Lung (tissue), 12 donors: Measurements from ENCODE around the gene BORCS5. TPM values are rescaled to one million over a fixed set of nuclear protein-coding genes. Genes with fewer than 3 reads are reported as not detected.

Source experiments
- ATAC-seq: fragments of 200-7000 bp; cut with Tn5 transposase; one replicate; pipeline ENCODE4 v1.9.1; 2020; ENCODE audit warnings: moderate number of reproducible peaks; ENCODE audit not compliant: insufficient read depth, low FRiP score
- DNase-seq, 3 donors: peaks; one replicate each; pipeline ENCODE4 v3.0.0-alpha.2; 2013 to 2017
- H3K27ac ChIP-seq, 2 donors: one replicate each; pipeline ENCODE4 v1.5.1; 2013; ENCODE audit warnings: mild to moderate bottlenecking in 2 of 2, moderate library complexity in 2 of 2, control low read depth in 1 of 2, inconsistent platforms in 1 of 2, low read depth in 1 of 2, low read length in 1 of 2
- H3K27me3 ChIP-seq, 3 donors: one replicate each; pipeline ENCODE4 v1.5.1; 2013; ENCODE audit warnings: low read length in 2 of 3; ENCODE audit not compliant: control insufficient read depth in 3 of 3, insufficient read depth in 3 of 3
- H3K36me3 ChIP-seq, 4 donors: one replicate each; pipeline ENCODE4 v1.5.1; 2013; ENCODE audit warnings: low read length in 4 of 4, mild to moderate bottlenecking in 1 of 4, moderate library complexity in 1 of 4; ENCODE audit not compliant: control insufficient read depth in 4 of 4, insufficient read depth in 4 of 4
- H3K4me1 ChIP-seq, 5 donors: one replicate each; pipeline ENCODE4 v1.5.1; 2013; ENCODE audit warnings: low read length in 5 of 5, mild to moderate bottlenecking in 2 of 5, moderate library complexity in 1 of 5; ENCODE audit not compliant: control insufficient read depth in 5 of 5, insufficient read depth in 5 of 5
- H3K4me3 ChIP-seq: one replicate; pipeline ENCODE4 v1.5.1; 2013; ENCODE audit warnings: mild to moderate bottlenecking, control low read depth, moderate library complexity
- H3K9ac ChIP-seq, 2 donors: one replicate each; pipeline ENCODE4 v1.5.1; 2013; ENCODE audit warnings: low read length in 2 of 2, control low read depth in 1 of 2; ENCODE audit not compliant: insufficient read depth in 1 of 2
- H3K9me3 ChIP-seq, 4 donors: one replicate each; pipeline ENCODE4 v1.5.1; 2013; ENCODE audit warnings: low read length in 3 of 4, mild to moderate bottlenecking in 1 of 4, moderate library complexity in 1 of 4; ENCODE audit not compliant: control insufficient read depth in 4 of 4, insufficient read depth in 3 of 4
- WGBS, 2 donors: extraction: QIAGEN DNeasy Blood & Tissue Kit; methylation state at CpG; one replicate each; pipeline ENCODE4 v1.1.7; 2013; 5-methylcytosine and 5-hydroxymethylcytosine counted together
- polyA plus RNA-seq, 2 donors: library from polyadenylated mRNA; stranded (reverse); fragments of 200-250 nt; gene quantifications; one replicate each; pipeline ENCODE4 v1.2.1, GENCODE V29; 2013
- total RNA-seq, 2 donors: library from RNA; depleted of rRNA in 1 of 2; stranded (reverse); fragments of >200 nt in 1 of 2; gene quantifications; one replicate each; pipeline ENCODE4 v1.2.1, GENCODE V29; 2014 to 2021
- TF ChIP-seq, protein P1 (sequence below): IDR thresholded peaks from 2 replicates; pipeline ENCODE4 v1.5.1; 2012; ENCODE audit warnings: mild to moderate bottlenecking; ENCODE audit errors: control extremely low read depth, extremely low read depth
- donor health status: control.
- donor health status: control.
- donor health status: Bipolar disorder and iron deficiency.
- donor health status: healthy.
- donor health status: DM: yes; HTN: yes; CAD: no.

BORCS5 gene
- total and polyA plus RNA-seq, 4 donors, result 4.7 to 26.8 (median 10.3) TPM

DNA sequence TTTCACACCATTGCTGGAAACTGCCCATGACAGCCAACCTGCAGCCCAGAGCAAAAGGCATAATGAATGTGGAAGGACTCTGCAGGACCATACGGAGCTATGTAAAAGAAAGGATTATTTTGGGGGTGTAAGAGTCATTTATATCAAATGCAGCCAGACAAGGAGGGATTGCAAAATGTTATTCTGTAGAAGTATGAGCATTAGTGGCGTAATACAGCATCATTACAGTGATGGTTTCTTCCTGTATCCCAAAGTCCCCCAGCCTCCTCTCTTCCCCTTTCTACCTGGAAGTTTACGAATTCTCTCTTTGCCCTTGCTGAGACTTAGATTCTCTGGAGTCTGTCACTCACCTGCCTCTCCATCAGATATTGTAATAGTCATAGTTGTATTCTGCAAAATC lies 89.9 kb downstream of the BORCS5 start:
- H3K9me3 ChIP-seq, result no peaks in the 10 kb centered on the region
- H3K4me1 ChIP-seq, result peaks cover 13 to 70% (median 19%) of the 10 kb centered on the region in 5 donors
- no peak for ATAC-seq
- TF ChIP-seq, protein P1, sequence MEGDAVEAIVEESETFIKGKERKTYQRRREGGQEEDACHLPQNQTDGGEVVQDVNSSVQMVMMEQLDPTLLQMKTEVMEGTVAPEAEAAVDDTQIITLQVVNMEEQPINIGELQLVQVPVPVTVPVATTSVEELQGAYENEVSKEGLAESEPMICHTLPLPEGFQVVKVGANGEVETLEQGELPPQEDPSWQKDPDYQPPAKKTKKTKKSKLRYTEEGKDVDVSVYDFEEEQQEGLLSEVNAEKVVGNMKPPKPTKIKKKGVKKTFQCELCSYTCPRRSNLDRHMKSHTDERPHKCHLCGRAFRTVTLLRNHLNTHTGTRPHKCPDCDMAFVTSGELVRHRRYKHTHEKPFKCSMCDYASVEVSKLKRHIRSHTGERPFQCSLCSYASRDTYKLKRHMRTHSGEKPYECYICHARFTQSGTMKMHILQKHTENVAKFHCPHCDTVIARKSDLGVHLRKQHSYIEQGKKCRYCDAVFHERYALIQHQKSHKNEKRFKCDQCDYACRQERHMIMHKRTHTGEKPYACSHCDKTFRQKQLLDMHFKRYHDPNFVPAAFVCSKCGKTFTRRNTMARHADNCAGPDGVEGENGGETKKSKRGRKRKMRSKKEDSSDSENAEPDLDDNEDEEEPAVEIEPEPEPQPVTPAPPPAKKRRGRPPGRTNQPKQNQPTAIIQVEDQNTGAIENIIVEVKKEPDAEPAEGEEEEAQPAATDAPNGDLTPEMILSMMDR, result no peak
- WGBS, 2 donors, result 31 to 77% methylated on average over 3 of the region's 3 CpGs
- no peaks in the 10 kb centered on the region for H3K36me3 ChIP-seq
- no peaks in the 10 kb centered on the region for H3K27me3 ChIP-seq
- H3K4me3 ChIP-seq, result no peak overlapping the region
- no peak overlapping the region for H3K27ac ChIP-seq
- peak in 1 of 3 donors; percentile 53 for DNase-seq
- peak overlapping the region in 1 of 2 donors; percentile 15 for H3K9ac ChIP-seq

DNA sequence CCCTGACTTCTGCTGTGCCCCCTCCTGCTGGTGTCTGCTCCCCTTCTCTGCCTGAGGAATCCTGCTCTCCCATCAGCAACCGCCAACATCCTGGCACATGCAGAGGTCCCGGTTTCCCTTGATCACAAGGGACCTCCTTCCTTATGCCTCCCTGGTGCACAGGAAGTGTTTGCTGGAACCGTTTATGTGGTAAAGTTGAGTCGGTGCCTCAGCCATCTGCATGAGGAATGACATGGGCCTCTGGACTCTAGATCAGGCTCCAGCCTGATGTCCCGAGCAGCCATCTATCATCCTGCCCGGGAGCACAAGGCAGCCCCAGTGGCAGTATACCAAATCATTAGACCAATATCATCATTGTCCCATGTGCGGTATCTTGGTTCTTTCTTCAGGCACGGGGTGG lies 90.4 kb downstream of the BORCS5 start:
- Histone ChIP-seq H3K9ac (no peak overlapping the region), H3K27ac (no peak overlapping the region), H3K4me1 (peaks cover 12 to 65% (median 15%) of the 10 kb centered on the region in 5 donors), H3K36me3 (no peaks in the 10 kb centered on the region), H3K9me3 (no peaks in the 10 kb centered on the region), H3K27me3 (no peaks in the 10 kb centered on the region), H3K4me3 (no peak overlapping the region)
- peak in 1 of 3 donors; percentile 48 for DNase-seq
- 43 to 60% methylated on average over 8 of the region's 8 CpGs for WGBS, 2 donors
- TF ChIP-seq, protein P1, result no peak
- no peak for ATAC-seq

DNA sequence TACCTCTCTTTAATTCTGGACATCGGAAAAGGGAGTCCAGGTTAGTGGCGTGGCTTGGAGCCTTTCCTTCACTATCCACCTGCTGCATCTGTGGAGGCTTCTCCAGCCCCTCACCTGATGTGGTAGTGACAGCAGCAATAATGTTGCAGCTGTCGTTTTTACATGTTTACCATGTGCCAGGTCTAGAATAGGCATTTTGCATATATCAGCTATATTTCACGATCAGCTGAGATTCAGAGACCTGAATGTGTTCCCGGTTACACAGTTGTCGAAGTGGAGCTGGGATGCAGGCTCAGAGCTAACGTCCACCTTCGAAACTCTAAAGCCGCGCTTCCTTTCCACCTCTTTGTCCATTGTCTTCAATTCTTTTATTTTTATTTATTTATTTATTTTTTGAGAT lies 91.0 kb downstream of the BORCS5 start:
- WGBS, 2 donors, result 96 to 97% methylated on average over 10 of the region's 10 CpGs
- peaks cover 10 to 59% (median 13%) of the 10 kb centered on the region in 5 donors for H3K4me1 ChIP-seq

More for the DNA sequence above, 91.0 kb downstream of the BORCS5 start:
- Histone ChIP-seq H3K27me3 (no peaks in the 10 kb centered on the region), H3K9me3 (no peaks in the 10 kb centered on the region), H3K36me3 (no peaks in the 10 kb centered on the region), H3K27ac (peak overlapping the region in 1 of 2 donors; percentile 24), H3K4me3 (no peak overlapping the region), H3K9ac (no peak overlapping the region)
- TF ChIP-seq, protein P1, result no peak
- ATAC-seq (no peak), DNase-seq (no peak)
